BLaER1 treated with 17β-estradiol and CSF1 and Interleukin-3, amounts not matched to agents 10 nM and 100 nM (cell line): ENCODE data around the gene CMTM7.

ENCODE experiments used
- H3K27ac ChIP-seq, 11 experiments: shearing (Covaris generic); formaldehyde crosslinking; 2 replicates each; pipeline ENCODE4 v1.8.1; 2022
- H3K27me3 ChIP-seq, 11 experiments: shearing (Covaris generic); formaldehyde crosslinking; 2 replicates each; pipeline ENCODE4 v1.8.1; 2022
- H3K36me3 ChIP-seq, 11 experiments: shearing (Covaris generic); formaldehyde crosslinking; 2 replicates each; pipeline ENCODE4 v1.8.1; 2022
- H3K4me1 ChIP-seq, 10 experiments: shearing (Covaris generic); formaldehyde crosslinking; 2 replicates each; pipeline ENCODE4 v1.8.1; 2022
- H3K4me2 ChIP-seq, 11 experiments: shearing (Covaris generic); formaldehyde crosslinking; 2 replicates each; pipeline ENCODE4 v1.8.1; 2022
- H3K4me3 ChIP-seq, 10 experiments: shearing (Covaris generic); formaldehyde crosslinking; 2 replicates each; pipeline ENCODE4 v1.8.1; 2022
- H3K9ac ChIP-seq, 11 experiments: shearing (Covaris generic); formaldehyde crosslinking; 2 replicates each; pipeline ENCODE4 v1.8.1; 2022
- H3K9me3 ChIP-seq, 11 experiments: shearing (Covaris generic); formaldehyde crosslinking; replicated peaks in 1 of 11; 2 replicates each; pipeline ENCODE4 v1.8.1; 2022
- H4K20me1 ChIP-seq, 11 experiments: shearing (Covaris generic); formaldehyde crosslinking; 2 replicates each; pipeline ENCODE4 v1.8.1; 2022
- Cebpa-rat ChIP-seq, 11 experiments: shearing (Covaris generic); IDR thresholded peaks; 2 replicates each; pipeline ENCODE4 v1.8.1; 2022

The CMTM7 gene

DNA sequence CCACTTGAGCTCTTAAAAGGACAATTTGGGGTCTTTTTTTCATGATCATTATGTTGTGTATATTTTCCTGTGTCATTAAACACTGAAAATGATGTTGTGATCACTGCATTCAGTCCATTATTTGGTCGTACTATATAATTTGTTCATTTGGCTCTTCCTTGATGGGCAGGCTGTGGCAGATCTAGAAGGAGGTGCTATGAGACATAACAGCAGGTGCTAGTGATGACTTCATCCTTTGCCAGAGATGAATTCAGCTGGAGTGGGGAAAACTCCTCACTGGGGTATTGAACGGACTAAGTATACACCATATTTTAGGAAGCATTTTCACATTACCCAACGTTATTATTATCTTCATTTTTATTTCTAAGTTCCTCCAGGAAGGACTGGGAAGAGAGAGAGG lies 12.0 kb downstream of the CMTM7 start:
- peaks cover 0 to 40% (median 30%) of the 10 kb centered on the region in 11 experiments; a peak in 20 of 22 replicates for H3K36me3 ChIP-seq
- peak overlapping the region in 3 of 11 experiments; percentile 83 to 90 (median 86); a peak in 4 of 22 replicates for H3K9ac ChIP-seq
- H3K4me1 ChIP-seq: peaks cover 78 to 99% (median 88%) of the 10 kb centered on the region in 10 experiments
- H3K27ac ChIP-seq: peak overlapping the region in 8 of 11 experiments; percentile 87 to 98 (median 95); a peak in 11 of 22 replicates
- no peak for TF ChIP-seq Cebpa-rat (IDR thresholded peaks at IDR 0.05)
- peaks cover 8 to 66% (median 45%) of the 10 kb centered on the region in 11 experiments; a peak in 17 of 22 replicates for H4K20me1 ChIP-seq
- 0 out of 20 replicates have a peak overlapping the region, but pooled peaks of 1 of the 10 experiments have one; percentile 1 for H3K4me3 ChIP-seq
- H3K27me3 ChIP-seq: no peaks in the 10 kb centered on the region
- peaks cover 0 to 7% (median 0%) of the 10 kb centered on the region in 11 experiments; a peak in 1 of 22 replicates for H3K9me3 ChIP-seq
- H3K4me2 ChIP-seq: peak overlapping the region; percentile 88 to 99 (median 96)

DNA sequence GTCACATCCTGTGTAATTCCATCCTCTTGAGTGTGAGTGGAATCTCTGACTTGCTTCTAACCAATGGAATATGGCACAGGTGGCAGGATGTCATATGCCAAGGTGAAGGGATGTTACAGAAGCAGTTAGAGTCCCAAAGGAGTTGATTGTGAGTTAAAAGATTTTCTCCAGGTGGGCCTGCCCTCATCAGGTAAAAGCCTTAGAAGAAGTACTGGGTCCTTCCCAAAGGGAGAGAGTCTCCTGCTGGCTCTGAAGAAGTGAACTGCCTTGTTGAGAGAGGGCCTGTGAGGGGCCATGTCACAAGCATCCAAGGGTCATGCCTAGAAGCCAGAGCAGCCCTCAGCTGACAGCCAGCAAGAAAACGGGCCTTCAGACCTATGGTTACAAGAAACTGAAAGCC lies 13.1 kb downstream of the CMTM7 start:
- Histone ChIP-seq H3K36me3 (peaks cover 0 to 46% (median 31%) of the 10 kb centered on the region in 11 experiments; a peak in 20 of 22 replicates), H3K27ac (no peak overlapping the region), H3K9ac (no peak overlapping the region), H4K20me1 (peaks cover 0 to 70% (median 37%) of the 10 kb centered on the region in 11 experiments; a peak in 15 of 22 replicates), H3K4me1 (peaks cover 77 to 98% (median 86%) of the 10 kb centered on the region in 10 experiments), H3K27me3 (no peaks in the 10 kb centered on the region), H3K4me3 (no peak overlapping the region), H3K4me2 (peak overlapping the region in 5 of 11 experiments; percentile 88 to 99 (median 95); a peak in 7 of 22 replicates), H3K9me3 (peaks cover 0 to 7% (median 0%) of the 10 kb centered on the region in 11 experiments; a peak in 1 of 22 replicates)
- TF ChIP-seq Cebpa-rat (IDR thresholded peaks at IDR 0.05): no peak

DNA sequence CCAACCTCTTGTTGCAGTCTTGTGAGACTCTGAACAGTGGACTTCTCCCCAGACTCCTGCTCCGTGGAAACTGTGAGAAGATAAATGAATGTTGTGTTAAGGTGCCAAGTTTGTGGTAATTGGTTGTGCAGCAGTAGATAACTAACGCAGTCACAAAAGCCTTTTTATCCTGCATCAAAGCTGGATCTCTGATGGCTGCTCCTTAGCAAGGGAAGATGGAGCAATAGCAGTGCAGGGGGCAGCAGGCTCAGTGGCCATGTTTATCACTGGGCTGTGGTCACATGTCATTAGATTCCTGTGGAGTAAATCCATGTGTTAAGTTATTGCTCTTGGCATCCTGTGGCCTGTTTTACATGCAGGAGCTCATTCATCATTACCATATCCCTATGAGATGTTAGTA lies 13.5 kb downstream of the CMTM7 start:
- peak overlapping the region in 3 of 11 experiments; percentile 66 to 96 (median 88); a peak in 5 of 22 replicates for H3K4me2 ChIP-seq
- TF ChIP-seq Cebpa-rat (IDR thresholded peaks at IDR 0.05): no peak
- H3K9ac ChIP-seq: no peak overlapping the region
- no peak overlapping the region for H3K27ac ChIP-seq
- H3K27me3 ChIP-seq: no peaks in the 10 kb centered on the region
- H3K4me3 ChIP-seq: no peak overlapping the region
- H3K36me3 ChIP-seq: peaks cover 0 to 46% (median 36%) of the 10 kb centered on the region in 11 experiments; a peak in 20 of 22 replicates
- H3K9me3 ChIP-seq: peaks cover 0 to 7% (median 0%) of the 10 kb centered on the region in 11 experiments; a peak in 1 of 22 replicates
- H4K20me1 ChIP-seq: peaks cover 2 to 73% (median 38%) of the 10 kb centered on the region in 11 experiments; a peak in 15 of 22 replicates
- H3K4me1 ChIP-seq: peaks cover 77 to 98% (median 86%) of the 10 kb centered on the region in 10 experiments

DNA sequence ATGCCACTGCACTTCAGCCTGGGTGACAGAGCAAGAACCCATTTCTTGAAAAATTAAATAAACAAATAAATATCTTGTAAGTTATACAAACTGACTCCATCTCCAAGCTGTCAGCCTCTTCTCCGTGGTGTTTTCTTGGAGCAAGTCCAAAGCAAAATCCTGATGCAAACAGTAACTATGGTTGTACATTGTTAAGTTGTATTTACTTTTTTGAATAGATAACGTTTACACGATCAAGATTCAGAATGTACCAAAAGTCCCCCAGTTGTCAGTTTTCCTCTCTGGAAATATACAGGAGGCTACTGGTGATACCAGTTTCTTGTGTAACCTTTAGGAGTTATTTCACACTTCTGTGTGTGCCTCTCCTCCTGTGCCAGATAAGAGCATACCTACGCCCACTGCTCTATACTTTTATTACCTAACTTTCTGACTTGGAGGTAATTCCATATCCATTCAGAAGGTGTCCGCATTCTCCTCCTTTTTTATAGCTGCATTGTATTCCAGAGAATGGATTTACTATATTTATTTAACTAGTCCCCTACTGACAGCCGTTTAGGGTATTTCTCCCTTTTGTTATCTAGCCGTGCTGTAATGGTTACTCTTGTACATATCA lies 14.2 kb downstream of the CMTM7 start:
- Histone ChIP-seq H3K27me3 (no peaks in the 10 kb centered on the region), H3K9me3 (peaks cover 0 to 7% (median 0%) of the 10 kb centered on the region in 11 experiments; a peak in 1 of 22 replicates), H3K36me3 (peaks cover 0 to 48% (median 37%) of the 10 kb centered on the region in 11 experiments; a peak in 20 of 22 replicates), H3K27ac (peak overlapping the region in 3 of 11 experiments; percentile 19 to 61 (median 24); a peak in 4 of 22 replicates), H3K4me3 (no peak overlapping the region), H3K9ac (peak overlapping the region in 1 of 11 experiments; percentile 42; a peak in 1 of 22 replicates), H4K20me1 (peaks cover 9 to 75% (median 38%) of the 10 kb centered on the region in 11 experiments; a peak in 15 of 22 replicates), H3K4me2 (peak overlapping the region in 4 of 11 experiments; percentile 61 to 96 (median 77); a peak in 9 of 22 replicates), H3K4me1 (peaks cover 77 to 98% (median 84%) of the 10 kb centered on the region in 10 experiments)
- TF ChIP-seq Cebpa-rat (IDR thresholded peaks at IDR 0.05): no peak

DNA sequence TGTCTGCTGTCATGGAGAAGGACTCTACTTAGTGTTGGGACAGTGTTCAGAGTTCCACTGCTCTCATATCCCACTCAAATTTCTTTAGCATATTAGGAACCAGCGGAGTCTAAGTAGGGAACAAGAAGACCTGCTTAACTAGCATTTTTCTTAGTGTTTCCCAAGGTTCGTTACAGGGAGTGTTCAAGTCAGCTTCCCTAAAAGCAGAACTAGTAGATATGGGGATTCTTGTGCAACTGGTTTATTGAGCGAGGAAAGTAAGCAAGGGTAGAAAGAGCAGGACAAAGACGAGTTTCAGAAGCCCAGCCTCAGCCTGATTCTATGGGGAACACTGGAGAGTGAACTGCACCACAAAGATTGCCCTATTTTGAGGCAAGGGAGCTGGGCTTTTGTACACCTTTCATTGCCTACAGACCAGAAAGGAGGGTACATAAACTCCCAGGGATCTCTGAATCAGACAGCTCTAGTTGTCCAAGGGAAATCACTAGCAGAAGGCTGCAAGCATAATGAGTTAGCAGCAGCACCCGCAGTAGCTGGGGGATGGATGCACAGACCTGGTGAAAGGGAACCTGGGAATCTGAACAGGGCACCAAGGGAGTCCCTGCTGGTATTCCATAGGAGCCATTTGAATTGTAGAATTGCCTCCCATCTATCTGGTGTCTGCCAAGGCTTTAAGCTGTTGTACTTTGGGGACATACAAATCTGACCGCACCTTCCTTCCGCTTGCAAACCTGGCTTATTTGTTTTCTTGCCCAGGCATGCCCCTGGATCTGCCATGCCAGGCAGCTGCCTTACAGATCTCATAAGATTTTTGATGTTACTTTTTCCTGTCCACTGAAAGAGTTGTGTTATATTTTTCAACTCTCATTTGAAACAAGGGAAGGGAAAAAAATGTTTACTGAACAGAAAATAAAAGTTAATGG lies 15.1 kb downstream of the CMTM7 start:
- no peaks in the 10 kb centered on the region for H3K27me3 ChIP-seq
- TF ChIP-seq Cebpa-rat (IDR thresholded peaks at IDR 0.05): peak in 4 of 11 experiments; percentile 48 to 74 (median 56); a peak in 4 of 22 replicates
- peaks cover 0 to 51% (median 42%) of the 10 kb centered on the region in 11 experiments; a peak in 20 of 22 replicates for H3K36me3 ChIP-seq
- H4K20me1 ChIP-seq: peaks cover 10 to 79% (median 34%) of the 10 kb centered on the region in 11 experiments; a peak in 16 of 22 replicates
- peaks cover 72 to 92% (median 81%) of the 10 kb centered on the region in 10 experiments for H3K4me1 ChIP-seq
- peak overlapping the region in 3 of 11 experiments; percentile 34 to 45 (median 42); a peak in 5 of 22 replicates for H3K9ac ChIP-seq
- peaks cover 0 to 7% (median 0%) of the 10 kb centered on the region in 11 experiments; a peak in 1 of 22 replicates for H3K9me3 ChIP-seq
- H3K27ac ChIP-seq: peak overlapping the region; percentile 9 to 69 (median 48); a peak in 20 of 22 replicates
- no peak overlapping the region; a peak in 1 of 20 replicates for H3K4me3 ChIP-seq
- H3K4me2 ChIP-seq: peak overlapping the region; percentile 19 to 96 (median 39); a peak in 21 of 22 replicates

DNA sequence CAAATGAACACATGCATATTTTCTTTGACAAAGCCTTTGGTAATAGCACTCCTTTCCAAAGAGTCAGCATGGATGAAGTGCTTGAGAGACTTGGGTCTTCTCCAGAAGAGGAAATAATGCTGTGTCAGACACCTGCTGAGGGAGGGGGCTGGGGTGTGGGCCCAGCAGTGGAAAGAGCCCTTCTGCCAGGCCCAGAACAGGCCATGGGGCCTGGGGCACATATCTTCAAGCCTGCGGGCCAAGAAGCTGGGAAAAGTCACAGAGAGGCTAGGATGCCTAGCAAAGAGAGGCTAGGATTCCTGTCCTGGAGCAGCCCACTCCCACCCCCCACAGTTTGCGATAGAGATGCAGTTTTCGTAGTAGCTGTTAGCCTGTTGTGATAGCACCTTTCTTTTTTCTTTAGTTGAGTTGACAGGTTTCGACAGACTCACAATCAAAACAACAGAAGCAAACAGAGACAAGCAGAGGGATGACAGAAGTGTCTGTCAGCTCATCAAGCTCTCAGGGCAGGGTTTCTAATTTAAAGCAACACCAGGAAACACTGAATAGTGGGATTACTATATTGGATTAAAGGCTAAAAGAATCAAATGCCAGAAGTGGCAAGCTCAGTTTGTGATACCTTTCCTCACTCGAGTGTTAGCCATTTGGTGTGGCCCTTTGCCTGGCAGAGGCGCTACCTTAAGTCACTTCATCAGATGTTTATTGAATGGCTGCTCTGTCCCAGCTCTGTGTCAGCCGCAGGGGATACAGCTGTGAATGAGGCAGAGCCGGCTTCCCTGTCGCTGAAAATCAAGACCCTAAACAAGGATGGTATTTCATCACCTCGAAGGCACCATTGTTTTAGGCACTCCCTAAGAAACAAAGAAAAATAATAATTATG lies 19.0 kb downstream of the CMTM7 start:
- no peaks in the 10 kb centered on the region for H3K27me3 ChIP-seq
- H3K4me2 ChIP-seq: peak overlapping the region; percentile 0 to 34 (median 22); a peak in 13 of 22 replicates
- H3K27ac ChIP-seq: peak overlapping the region in 7 of 11 experiments; percentile 4 to 42 (median 28); a peak in 9 of 22 replicates
- peaks cover 67 to 76% (median 76%) of the 10 kb centered on the region in 10 experiments for H3K4me1 ChIP-seq
- no peaks in the 10 kb centered on the region for H3K9me3 ChIP-seq
- no peak overlapping the region for H3K4me3 ChIP-seq
- H3K36me3 ChIP-seq: peaks cover 0 to 46% (median 36%) of the 10 kb centered on the region in 11 experiments; a peak in 20 of 22 replicates
- peaks cover 16 to 66% (median 47%) of the 10 kb centered on the region in 11 experiments; a peak in 17 of 22 replicates for H4K20me1 ChIP-seq
- no peak for TF ChIP-seq Cebpa-rat (IDR thresholded peaks at IDR 0.05)
- peak overlapping the region in 3 of 11 experiments; percentile 7 to 16 (median 9); a peak in 2 of 22 replicates for H3K9ac ChIP-seq

DNA sequence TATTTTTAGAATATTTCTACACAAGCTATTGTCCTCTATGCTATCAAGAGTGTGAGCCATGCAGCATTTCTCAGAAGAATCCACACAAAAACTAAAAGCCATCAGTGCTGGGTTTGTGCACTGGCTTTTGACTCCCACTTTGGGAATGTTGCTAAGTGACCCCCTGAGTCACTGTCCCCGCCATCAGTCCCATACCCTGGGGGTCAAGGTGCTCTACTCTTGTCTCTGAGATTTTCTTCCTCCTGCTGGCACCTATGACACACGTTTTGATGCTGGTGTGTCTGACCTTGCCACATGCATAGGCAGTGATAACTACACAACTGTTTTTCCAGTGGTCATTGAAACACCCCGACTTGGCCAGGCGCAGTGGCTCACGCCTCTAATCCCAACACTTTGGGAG lies 19.8 kb downstream of the CMTM7 start:
- Histone ChIP-seq H3K27me3 (no peaks in the 10 kb centered on the region), H3K9ac (no peak overlapping the region), H4K20me1 (peaks cover 16 to 59% (median 44%) of the 10 kb centered on the region in 11 experiments; a peak in 17 of 22 replicates), H3K9me3 (no peaks in the 10 kb centered on the region), H3K27ac (no peak overlapping the region), H3K36me3 (peaks cover 0 to 44% (median 29%) of the 10 kb centered on the region in 11 experiments; a peak in 16 of 22 replicates), H3K4me3 (no peak overlapping the region), H3K4me2 (0 out of 22 replicates have a peak overlapping the region, but pooled peaks of 1 of the 11 experiments have one; percentile 4), H3K4me1 (peaks cover 61 to 76% (median 71%) of the 10 kb centered on the region in 10 experiments)
- TF ChIP-seq Cebpa-rat (IDR thresholded peaks at IDR 0.05): no peak
